HG02852 (cell line): ENCODE results near the gene KCNT1.

Experiments
- ATAC-seq: cut with Tn5 transposase; IDR thresholded peaks from one replicate; pipeline ENCODE4 v1.9.1; 2021; ENCODE audit warnings: mild to moderate bottlenecking, moderate library complexity; ENCODE audit not compliant: unreplicated experiment

KCNT1 gene

DNA sequence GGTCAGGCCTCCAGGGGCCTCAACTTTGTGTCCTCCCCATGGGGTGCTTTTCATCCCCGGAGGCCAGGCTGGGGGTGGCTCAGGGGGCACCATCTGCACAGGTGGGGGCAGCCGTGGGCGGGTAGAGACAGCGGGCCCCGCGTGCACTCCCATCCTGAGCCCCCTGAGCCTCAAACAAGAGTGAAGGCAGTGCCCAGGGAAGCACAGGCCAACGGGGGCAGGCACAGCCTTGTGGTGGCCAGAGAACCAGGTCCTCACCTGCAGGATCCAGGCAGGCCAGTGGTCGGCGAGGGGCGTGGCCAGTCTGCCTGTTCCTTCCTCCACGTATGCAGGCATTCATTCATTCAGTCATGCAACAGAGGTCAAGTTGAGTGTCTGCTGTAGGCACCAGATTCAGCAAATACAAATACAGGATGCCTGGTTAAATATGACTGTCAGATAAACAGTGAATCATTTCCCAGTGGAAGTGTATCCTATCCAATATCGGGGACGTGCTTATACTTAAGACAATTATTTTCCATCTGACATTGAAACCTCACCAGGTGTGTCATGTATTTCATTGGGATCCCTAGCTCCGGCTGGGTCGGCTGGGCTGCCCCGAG lies 22.3 kb downstream of the KCNT1 start:
- ATAC-seq: no peak

DNA sequence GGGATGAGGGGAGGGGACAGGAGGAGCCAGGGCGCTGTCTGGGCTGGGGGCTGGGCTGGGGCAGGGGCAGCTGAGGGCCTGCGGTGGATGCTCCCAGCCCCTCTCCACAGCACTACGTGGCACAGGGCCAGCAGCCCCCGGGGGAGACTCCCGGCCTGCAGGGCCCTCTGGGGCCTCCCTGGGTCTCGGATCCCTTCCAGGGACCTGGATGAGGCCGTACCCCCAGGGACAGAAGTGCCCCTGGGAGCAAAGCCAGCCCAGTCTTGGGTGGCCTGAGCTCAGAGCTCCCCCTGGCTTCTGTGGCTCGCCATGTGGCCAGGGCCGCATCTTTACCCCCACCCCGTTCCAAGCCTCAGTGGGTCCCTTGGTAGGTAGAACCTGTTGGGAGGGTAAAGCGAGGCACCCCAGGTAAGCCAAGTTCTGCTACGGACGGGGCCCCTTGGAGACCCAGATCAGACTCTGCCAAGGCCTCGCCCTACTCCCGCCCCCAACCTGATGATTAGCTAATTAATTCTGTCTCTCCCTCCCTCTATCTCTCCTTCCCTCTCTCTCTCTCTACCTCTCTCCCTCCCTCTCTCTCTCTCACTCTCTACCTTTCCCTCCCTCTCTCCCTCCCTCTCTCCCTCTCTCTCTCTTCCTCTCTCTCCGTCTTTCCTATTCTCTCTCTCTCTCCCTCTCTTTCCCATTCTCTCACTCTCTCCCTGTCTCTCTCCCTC lies 24.3 kb downstream of the KCNT1 start:
- ATAC-seq: no peak

DNA sequence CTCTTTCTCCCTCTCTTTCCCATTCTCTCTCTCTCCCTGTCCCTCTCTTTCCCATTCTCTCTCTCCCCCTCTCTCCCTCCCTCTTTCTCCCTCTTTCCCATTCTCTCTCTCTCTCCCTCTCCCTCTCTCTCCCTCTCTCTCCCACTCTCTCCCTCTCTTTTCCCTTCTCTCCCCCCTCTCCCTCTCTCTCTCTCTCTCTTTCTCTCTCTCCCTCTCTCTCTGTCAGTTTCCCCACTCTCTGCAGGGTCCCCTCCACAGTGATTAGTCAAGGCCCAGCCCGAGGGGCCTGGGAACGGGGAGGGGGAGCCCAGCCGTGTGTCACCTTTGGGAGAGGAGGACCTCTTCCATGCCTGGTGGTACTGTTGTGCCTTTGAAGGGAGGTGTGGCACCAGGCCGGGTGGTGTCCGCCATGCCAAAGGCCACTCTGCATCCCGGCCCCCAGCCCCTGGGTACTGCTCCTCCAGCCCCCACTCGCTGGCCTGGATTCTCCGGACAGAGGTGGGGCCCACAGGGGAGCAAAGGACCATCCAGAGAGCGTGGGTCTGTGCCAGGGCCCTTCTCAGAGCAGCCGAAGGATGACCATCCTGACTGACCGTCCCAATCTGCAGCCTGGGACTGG lies 25.4 kb downstream of the KCNT1 start:
- no peak for ATAC-seq

DNA sequence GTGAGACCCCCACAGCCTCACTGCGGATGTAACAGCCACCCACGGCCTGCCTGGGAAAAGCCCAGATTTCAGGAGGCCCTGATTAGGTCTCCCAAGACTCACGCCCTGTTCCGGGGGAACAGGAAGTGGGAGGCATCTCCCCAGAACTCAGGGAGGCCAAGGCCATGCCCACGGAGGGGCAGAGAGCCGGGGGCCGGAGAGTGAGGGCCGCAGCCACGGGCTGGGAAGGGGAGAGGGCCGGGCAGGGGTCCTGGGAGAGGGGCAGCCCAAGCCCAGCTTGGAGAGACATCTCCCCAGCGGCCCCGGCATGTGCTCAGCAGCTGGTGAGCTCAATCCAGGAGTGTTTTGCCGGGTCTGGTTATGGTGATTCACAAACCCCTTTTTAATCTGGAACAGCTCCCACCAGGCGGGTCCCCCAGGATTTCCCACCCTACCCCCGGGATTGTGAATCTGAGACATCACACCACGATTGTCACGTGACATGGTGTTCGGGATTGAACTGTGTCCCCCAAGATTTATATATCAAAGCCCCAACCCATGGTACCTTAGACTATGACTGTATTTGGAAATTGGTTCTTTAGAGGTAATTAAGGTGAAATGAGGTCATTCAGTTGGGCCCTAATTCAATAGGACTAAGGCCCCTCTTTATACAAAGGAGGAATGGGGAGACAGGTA lies 26.6 kb downstream of the KCNT1 start:
- no peak for ATAC-seq

DNA sequence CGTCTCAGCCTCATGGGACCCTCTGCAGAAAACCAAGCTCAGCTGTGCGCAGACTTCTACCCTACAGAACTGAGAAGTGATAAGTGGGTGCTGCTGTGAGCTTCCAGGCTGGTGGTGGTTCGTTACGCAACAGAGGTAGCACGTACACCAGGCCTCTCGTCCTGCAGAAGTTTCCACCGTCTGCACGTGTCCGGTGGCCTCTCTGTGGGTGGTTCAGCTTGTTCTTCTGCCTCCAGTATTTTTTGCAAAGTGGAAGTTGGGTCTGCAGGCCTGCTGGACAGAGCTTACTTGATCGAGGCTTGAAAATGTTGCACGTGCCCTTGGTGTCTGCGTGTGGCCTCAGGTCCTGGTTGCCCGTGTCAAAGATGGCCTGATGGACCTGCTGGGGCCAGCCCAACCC lies 27.5 kb downstream of the KCNT1 start:
- no peak for ATAC-seq

DNA sequence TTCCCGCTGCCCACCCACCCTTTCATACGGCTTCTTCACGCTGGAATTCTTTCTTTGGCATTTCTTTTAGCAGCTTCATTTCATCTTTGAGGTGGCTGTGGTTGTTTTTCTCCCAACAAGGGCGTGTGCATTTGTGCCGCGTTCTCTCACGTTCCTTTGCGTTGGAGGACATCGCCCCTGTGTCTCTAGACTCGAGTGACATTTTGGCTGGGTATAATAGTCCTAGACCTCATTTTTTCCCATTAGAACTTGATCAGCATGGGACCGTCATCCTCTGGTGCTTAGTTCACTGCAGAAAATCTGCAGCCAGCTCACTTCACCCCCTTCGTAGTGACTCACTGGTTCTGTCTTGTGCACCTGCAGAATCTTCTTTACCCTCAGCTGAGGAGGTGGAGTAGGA lies 29.5 kb downstream of the KCNT1 start:
- ATAC-seq: no peak

DNA sequence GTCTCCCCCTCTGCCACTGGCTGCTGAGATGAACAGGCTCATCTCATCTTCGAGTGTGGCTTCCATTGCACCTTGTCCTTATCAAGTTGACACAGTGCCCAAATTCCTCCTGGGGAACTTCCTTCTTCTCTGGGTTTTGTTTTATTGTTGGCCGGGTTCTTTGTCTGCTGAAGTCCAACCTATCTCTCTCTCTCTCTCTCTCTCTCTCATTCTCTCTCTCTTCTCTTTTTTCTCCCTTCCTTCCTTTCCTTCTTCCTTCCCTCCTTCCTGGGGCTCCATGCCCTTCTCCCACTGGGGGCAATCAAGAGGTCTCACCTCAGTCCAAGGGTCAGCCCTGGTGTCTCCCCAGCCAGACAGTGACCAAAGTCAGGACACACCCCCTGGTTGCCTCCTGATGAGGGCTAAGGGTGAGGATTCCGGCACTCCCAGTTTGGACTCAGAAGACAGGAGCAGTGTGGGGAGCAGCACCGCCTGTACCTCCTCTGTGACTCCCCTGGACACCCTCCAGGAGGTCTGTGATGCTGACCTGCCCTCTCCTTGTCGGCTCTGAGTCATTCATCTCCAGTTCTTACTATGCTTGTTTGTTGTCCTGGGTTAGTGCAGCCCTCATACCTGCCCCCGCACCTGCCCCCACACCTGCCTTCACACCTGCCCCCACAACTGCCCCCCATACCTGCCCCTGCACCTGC lies 30.7 kb downstream of the KCNT1 start:
- ATAC-seq: no peak

DNA sequence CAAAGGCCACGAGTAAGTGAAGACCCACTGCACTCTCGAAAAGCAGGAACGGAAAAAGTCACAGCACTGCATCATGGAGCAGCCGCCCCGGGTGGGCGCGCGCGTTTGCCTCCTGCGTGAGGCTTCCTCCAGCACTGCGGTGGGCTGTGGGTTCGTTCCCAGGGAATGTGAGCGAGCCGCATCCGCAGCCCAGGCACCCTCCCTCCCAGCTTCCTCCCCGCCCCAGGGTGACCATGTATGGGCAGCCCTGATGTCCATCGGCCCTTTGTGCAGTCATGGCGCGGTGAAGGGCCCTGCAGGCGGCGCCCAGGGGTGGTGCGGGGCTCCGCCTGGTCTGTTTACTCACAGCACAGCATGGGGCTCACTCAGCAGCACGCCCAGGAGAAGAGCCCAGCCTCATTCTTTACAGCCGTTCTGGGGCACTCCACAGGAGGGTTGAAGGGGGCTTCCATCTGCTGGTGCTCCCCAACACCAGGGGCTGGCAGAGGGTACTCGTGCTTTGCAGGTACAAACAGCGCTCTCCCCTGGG lies 32.7 kb downstream of the KCNT1 start:
- ATAC-seq: no peak

DNA sequence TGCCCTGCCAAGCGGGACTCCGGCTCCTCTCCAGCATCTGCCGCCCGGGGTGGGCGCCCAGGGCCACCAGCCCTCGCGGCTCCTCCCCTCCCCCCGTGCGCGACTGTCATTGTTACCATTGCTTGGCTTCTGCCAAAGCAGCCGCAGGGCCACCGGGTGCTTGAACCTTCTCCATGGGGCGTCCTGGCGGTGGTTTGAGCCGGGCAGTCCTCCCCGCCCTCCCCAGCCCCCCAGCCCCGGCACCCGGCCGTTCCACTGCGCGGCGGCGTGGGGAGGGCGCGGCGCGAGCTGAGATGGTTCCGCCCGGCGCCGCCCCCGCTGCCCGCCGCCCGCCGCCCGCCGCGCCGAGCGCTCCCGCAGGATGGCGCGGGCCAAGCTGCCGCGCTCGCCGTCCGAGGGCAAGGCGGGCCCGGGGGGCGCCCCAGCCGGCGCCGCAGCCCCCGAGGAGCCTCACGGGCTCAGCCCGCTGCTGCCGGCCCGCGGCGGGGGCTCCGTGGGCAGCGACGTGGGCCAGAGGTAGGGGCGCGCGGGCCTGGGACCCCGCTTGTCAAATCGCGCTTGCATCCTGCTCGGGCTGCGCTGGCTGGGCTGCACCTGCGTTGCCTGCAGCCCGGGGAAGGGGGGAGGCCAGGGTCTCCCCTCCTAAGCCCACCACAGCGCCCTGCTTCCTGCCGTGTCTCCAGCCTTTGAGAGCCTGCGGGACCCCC lies 34.4 kb downstream of the KCNT1 start:
- no peak for ATAC-seq

DNA sequence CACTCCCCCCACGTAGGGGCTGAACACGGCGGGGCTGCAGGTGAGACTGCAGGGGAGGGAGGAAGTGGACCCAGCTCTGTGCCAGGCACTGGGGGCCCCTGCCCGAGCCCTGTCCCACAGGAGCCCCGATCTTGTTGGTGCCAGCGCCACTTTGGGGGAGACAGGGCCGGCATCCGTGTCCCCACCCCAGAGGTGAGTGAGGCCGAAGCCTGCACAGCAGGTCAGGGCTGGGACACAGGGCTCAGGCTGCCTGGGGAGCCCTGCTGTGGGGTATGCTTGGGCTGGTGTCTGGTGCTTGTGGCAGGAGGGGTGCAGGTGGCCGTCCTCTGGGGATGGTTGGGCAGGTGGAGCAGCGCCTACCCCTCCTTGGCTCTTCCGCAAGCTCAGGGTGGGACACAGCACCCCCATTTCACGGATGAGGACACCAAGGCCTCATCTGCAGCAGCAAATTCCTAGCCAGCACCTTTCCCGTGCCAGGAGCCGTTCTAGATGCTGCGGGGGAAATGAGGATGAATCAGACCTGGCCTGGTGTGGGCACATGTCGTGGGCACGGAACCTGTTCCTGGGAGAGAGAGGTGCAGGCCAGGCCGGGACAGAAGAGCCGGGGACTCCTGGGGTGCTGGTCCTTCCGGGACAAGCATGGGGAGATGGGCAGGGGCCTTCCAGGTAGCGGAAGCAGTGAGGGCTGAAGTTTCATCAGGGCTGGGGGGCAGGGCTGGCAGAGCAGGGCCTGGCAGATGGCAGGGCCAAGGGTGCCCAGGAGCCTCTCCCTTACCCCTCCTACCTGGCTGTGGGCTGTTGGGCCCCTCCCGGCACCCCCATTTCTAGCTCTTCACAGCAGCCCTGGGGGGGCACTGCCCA lies 35.2 kb downstream of the KCNT1 start:
- ATAC-seq: no peak

DNA sequence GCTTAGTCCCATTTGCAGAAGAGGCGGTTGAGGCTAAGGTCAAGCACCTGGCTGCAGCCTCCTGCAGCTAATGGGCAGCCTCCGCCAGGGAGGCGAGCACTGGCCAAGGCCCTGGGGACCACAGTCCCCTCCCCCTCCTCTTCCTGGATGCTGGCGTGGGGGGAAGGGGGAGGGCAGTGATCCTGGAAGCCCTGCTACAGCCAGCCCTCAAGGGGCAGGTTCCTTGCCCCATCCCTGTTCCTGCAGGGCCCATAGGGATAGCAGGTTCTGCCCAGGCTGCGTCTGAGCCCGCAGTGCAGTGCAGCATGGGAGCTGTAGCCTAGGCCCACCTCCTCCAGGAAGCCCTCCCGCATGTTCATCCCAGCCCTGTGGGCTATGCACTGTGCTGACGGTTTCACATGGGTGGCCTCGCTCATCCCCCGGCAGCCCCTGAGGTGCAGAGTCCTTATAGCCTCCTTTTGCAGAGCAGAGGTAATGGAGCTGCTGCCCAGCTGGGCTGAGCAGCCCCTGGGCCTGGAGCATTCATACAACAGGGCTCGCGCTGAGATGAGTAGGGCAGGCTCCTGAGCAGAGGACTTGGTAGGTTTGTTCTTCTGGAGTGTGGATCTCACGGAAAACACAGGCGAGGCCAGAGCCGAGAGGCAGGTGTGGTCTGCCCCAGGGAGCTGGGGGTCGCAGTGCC lies 36.0 kb downstream of the KCNT1 start:
- no peak for ATAC-seq

DNA sequence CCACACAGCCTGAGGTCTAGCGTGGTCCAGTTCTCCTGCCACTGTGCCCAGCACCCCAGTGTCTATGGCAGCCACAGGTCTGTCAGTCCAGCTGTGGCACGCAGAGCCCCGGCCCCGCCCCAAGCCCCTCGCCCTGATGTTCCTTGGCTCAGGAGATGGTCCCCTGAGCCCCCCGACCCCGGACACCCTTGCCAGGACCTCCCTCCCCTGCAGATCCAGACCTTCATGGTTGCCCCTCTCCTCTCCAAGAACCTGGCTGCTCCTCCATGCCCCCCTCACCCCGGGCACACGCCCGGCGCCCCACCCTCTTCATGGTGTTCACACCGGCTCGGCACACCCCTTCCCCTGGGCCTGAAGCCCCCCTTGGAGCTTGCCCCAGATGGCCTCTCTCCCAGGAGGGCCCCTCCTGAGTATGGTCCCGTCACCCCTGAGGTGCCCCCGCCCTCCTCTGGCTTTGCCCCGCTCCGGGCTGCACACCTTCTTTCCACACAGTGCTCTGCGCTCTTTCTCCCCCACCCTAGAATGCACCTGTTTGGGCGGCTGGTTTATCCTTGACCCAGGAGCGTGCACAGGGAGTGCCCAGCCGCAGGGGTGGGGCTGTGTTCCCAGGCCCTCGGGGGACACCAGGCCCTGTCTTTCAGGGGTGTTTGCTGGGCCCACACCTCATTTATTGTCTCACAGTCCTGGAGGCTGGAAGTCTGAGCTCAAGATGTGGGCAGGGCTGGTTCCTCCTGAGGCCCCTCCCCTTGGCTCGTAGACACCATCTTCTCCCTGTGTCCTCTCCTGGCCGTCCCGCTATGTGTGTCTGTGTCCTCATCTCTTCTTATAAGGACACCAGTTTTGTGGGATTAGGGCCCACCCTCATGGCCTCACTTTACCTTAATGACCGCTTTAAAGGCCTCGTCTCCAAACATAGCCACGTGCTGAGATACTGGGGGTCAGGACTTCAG lies 37.6 kb downstream of the KCNT1 start:
- no peak for ATAC-seq

DNA sequence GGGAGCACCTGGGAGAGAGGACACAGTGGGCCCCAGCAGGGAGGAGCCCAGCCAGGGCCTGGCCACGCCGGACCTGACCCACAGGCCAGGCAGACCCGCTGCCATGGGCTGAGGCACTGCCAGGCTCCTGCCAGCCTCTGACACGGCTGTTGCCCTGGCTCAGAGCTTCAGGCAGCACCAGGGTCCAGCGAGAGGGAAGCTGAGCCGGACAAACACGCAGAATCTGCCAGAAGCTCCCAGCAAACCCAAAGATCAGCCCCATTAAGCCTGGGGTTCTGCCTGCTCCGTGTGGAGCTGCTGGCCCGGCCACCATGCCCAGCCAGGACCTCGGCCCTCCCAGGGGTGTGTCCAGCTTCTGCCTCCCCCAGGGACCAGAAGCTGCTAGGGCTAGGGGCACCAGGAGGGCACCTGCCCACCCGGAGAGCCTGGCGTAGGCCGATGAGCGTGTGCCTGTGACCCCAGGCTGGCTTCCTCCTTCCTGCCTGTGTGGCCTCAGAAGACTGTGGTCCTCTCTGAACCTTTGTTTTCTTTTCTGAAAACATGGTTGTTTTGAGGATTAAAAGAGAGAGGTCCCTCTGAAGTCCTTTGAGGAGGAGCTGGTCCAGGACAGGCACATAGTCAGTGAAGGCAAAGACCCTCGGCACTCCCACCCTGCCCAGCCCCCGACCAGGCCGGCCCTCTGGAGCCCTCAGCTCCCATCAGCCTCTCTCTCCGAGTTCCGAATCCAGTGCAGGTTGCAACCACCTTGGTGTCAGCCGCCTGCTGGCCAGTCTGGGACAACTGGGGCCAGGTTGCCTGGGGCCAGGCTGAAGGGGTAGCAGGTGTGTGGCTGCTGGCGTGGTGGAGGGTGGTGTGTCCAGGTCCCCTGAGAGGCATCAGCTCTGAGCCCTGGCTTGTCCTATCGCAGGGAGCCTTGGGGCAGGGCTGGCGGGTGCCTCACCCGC lies 39.6 kb downstream of the KCNT1 start:
- ATAC-seq: no peak

DNA sequence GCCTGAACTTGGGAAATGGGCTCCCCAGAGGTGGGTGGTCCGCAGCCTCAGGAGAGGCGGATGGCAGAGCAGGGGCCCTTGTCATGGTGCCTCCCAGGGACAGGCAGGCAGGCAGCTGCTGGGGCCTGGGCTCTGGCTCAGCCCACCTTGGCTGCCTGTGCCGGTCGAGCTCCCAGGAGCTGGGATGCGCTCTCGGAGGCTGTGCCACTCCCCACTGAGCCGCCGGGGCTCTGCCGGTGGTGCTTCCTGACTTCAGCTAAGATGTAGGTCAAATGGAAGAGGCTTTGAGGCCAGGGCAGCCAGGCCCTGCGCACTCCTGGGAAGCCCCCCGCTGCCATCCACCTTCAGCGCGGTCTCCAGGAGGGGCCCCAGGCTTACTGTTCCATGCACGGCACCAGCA lies 41.0 kb downstream of the KCNT1 start:
- ATAC-seq: no peak

DNA sequence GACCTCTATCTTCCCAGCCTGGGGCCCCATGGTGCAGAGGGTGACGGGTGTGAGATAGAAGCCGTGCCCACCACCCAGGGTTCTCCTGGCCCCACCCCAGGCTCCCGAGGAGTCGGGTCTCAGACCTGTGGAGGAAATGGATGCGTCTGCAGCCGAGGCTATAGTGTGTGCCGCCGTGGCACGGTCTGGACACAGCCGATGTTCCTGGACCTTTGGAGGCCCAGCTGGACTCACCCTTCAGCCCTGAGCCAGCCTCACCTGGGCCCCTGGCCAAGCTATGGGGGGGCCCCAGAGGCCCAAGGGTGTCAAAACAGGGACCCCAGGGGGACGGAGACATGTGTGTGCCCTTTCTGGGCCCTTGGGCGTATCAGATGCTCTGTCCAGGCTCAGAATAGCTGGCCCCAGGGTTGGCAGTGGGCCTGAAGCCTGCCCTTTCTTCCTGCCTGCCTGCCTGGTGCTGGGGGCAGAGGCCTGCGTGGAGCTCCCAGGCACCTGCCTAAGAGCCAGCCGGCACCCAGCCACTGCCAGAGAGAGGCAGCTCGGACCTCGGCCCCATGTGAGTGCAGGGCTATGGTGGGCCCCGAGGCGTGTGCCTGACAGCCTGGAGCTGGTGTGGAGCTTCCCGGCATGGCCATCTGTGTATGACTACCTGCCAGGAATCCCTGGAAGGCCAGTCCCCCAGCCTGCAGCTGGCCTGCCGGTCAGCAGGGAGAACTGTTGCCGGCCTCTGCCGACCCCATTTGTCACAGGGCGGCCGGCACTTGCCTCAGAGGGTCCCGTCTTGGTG lies 41.8 kb downstream of the KCNT1 start:
- no peak for ATAC-seq
